Frontal cortex (tissue), 4 donors: Measurements from ENCODE around the gene GIMAP1. TPM values are rescaled to one million over a fixed set of nuclear protein-coding genes. Genes with fewer than 3 reads are reported as not detected.

Source experiments
- DNase-seq, 2 donors: peaks; one replicate each; pipeline ENCODE4 v3.0.0; 2012; ENCODE audit warnings: low spot score in 2 of 2
- FAIRE-seq: peaks from 2 replicates; lab custom pipeline; 2012; peaks lifted over from hg19 to GRCh38; lab: Jason Lieb, UNC
- total RNA-seq: library from RNA; depleted of rRNA; stranded (reverse); fragments of >200 nt; gene quantifications from one replicate; pipeline ENCODE4 v1.2.3, GENCODE V29; 2014
- donor health status: control.
- donor health status: control.
- donor health status: control.

Gene GIMAP1
- total RNA-seq, 1 donor from 2014 or later = 0.82 TPM

DNA sequence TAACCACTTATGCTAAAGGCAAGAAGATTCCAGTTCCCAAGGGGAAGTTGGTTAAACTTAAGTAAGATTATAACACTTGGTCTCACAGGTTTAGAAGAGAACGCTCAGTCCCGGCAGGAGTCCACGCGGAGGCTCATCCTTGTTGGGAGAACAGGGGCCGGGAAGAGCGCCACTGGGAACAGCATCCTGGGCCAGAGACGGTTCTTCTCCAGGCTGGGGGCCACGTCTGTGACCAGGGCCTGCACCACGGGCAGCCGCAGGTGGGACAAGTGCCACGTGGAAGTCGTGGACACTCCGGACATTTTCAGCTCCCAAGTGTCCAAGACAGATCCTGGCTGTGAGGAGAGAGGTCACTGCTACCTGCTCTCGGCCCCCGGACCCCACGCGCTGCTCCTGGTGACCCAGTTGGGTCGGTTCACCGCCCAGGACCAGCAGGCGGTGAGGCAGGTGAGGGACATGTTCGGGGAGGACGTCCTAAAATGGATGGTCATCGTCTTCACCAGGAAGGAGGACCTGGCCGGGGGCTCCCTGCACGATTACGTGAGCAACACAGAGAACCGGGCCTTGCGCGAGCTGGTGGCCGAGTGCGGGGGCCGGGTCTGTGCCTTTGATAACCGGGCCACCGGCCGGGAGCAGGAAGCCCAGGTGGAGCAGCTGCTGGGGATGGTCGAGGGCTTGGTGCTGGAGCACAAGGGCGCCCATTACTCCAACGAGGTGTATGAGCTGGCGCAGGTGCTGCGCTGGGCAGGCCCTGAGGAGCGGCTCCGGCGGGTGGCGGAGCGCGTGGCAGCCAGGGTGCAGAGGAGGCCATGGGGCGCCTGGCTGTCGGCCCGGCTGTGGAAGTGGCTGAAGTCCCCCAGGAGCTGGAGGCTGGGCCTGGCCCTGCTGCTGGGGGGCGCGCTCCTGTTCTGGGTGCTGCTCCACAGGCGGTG is 3.8 kb downstream of the GIMAP1 start:
- DNase-seq = no peak
- FAIRE-seq = no peak

DNA sequence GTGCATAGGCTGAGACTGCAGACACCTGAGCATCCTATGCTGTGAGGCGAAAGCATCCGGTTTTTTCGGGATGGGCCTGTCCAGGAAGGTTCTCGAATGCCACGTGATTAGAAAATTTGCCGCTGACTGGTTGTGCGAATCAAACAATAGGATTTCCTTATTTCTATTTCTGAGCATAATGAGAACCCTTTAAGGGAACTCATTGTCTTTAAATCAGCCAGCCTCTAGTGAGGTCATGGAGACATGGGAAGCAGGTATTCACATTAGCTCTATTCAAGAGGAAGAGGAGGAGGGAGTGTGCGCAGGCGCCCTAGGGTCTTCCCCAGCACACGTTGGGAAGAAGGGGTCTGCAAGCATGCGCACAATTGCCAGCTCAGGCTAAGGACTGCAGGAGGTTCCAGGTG is 5.6 kb downstream of the GIMAP1 start:
- no peak for FAIRE-seq

DNA sequence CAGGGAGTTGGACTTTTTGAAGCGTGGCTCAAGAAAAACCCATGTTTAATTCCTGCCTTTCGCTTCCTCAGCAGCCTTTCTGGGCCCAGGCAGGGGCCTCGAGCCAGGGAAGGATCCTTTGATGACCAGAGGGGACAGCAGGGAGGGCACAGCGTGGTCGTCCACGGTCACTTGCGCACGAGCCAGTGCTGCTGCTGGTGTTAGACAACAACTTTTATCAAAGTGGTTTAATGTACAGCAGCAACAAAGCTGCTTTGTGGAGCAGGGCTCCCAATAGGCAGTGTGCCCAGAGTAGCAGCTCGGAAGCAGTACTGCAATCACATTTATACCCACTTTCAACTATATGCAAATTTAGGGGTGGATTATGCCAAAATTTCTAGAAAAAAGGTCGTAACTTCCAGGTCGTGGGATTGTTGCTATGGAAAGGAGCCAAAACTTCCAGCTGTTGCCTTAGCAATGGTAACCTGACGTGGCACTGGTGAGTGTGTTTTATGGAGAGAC is 6.1 kb downstream of the GIMAP1 start:
- DNase-seq (peak in 1 of 2 donors; percentile 14), FAIRE-seq (no peak)

More for the DNA sequence above, 5.6 kb downstream of the GIMAP1 start:
- no peak for DNase-seq

DNA sequence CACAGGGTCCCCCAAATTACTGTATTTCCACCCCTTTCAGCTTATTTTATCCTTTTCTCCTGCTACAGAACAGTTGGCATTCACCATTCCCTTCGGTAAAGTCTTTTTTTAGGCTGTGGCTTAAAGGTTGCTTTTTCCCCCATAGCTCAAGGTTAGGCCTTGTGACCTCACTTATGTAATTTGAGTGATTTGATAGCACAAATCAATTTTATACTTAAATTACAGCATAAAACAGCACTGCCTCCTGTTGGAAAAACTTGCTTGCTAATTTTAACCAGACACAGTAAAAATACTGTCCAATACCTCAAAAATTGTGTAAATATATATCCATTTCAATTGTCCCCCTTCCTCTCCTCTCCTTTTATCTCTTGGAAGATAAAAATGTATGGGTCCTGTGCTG is 7.1 kb downstream of the GIMAP1 start:
- DNase-seq (no peak), FAIRE-seq (no peak)

DNA sequence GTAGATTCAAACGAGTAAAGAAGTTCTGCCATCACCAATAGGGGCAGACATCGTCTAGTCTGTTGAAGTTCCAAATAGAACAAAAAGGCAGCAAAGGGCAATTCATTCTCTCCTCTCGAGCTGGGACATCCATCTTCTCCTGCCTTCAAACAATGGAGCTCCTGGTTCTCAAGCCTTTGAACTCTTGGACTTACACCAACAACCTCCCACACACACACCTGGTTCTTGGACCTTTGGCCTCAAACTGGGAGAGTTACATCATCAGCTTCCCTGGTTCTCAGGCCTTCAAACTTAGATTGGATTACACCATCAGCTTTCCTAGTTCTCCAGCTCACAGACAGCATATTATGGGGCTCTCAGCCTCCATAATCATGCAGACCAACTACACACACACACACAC is 11.0 kb downstream of the GIMAP1 start:
- DNase-seq = no peak
- no peak for FAIRE-seq

DNA sequence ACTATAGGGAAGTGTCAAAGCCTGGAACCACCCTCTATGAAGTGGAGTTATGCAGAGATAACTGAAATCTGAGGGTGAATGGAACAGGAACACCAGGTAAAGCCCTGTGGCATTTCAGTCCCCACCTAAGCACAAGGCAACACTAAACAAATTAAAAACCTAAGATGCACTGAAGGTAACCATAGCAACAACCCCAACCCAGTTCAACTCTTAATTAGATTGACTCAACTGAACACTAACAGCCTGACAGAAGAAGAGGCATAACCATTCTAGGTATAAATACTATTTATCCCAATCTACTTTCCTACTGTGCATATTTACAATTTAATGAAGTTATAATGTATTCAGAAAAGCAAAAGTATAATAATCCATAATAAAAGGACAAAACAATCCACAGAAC is 11.6 kb downstream of the GIMAP1 start:
- DNase-seq (no peak), FAIRE-seq (no peak)

DNA sequence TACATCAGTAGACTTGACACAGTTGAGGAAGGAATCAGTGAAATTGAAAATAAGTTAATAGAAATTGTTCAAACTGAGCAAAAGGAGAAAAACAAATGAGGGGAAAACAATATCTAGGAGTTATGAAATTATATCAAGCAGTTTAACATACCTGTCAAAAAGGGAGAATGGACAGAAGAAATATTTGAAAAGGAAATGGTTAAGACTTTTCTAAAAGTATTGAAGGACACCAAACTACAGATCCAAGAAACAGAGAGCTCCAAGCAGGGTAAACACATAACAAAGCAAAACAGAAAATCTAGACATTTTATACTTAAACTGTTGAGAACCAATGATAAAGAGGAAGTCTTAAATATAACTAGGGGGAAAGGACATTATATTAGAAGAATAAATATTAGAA is 12.2 kb downstream of the GIMAP1 start:
- no peak for FAIRE-seq

DNA sequence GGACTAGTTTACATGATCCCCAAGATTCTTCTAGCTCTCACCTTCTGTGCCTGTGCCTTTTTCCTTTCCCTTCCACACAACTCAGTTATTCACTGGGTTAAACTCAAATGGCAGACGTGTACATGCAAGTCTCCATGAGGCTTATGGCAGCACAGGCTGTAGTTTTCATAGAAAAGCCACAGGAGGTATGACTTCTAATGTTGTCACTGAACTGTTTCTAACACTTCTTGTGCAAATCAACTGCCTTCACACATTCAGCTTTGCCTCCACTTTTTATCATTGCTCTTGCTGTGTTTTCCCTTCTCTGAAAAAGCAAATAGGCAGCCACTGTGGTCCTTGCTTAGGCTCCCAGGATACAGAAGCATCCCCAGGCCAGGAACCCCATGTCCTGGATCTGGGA is 15.5 kb downstream of the GIMAP1 start:
- FAIRE-seq (no peak), DNase-seq (no peak)

More for the DNA sequence above, 12.2 kb downstream of the GIMAP1 start:
- no peak for DNase-seq

DNA sequence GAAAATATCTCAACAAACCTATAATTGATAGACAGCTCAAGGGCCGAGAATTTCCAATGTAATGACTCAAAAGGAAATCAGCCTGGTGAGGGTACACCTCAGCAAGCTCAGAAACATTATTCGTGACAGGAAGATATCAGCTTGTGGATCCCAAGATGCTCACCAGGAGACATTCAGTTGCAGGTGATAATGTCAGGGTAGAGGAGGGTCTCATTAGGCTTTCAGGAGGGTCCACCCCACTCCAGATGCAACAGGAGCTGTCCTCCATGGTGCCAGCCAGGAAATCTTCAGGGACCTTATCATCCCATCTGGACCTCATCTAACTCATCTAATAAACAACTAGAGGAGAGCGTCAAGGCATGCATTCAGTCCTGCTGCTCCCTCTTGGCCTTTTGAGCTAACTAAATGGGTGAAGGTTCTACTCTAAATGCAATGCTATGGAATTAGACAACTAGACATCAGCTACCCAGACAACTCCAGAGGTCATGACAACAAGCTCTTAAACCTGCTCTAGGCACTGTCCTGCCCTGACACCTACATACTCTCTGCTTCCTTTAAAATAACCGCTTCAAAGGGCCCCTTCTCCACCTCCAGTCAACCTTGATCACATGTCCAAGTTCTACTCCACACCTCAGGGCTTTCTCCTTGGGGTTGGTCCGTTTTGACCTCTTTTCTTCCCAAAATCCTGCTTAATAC is 16.5 kb downstream of the GIMAP1 start:
- DNase-seq (no peak), FAIRE-seq (no peak)

DNA sequence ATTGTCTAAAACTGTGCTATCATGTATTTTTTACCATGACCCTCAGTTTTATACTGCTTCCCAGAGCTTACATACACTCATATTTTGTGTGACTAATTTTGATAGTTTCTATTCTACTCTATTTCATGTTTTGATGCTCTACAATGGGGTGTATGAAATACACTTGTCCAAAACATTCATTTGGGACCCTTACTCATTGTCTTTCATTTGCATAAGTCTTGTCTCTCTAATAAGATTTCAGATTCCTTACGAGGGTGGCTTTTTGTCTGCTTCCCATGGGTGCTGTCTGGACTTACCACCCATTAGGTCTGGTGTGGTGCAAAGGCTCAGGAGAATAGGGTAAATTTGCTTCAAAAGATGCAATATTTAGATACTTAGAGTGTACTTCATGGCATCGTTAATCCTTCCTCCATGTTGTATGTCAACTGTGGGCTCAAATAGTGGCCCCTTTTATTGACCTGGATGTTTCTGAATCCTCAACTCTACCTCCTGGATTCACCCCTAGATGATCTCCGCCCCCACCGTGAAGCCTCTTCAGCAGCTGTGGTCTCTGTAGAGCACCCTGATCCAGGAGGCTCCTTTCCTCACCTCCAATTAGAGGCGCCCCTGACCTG is 17.2 kb downstream of the GIMAP1 start:
- DNase-seq = no peak
- FAIRE-seq = no peak

DNA sequence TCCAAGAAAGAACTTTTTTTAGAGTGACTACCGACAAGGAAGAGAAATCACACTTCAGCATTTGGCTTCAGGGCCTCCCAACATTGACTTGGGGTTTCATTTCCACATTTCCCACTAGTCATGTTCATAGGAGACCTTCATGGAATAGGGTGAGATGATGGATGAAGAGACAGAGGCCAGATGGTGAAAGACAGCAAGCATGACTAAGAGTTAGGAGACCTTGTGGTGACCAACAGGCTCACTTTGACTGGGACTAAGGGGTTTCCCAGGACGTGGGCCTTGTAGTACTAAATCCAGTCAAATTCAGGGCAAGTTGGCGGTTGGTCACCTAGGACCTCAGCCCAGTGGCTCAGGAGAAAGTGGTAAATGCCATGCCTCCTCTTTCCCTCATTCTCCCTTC is 17.8 kb downstream of the GIMAP1 start:
- DNase-seq (no peak), FAIRE-seq (no peak)

DNA sequence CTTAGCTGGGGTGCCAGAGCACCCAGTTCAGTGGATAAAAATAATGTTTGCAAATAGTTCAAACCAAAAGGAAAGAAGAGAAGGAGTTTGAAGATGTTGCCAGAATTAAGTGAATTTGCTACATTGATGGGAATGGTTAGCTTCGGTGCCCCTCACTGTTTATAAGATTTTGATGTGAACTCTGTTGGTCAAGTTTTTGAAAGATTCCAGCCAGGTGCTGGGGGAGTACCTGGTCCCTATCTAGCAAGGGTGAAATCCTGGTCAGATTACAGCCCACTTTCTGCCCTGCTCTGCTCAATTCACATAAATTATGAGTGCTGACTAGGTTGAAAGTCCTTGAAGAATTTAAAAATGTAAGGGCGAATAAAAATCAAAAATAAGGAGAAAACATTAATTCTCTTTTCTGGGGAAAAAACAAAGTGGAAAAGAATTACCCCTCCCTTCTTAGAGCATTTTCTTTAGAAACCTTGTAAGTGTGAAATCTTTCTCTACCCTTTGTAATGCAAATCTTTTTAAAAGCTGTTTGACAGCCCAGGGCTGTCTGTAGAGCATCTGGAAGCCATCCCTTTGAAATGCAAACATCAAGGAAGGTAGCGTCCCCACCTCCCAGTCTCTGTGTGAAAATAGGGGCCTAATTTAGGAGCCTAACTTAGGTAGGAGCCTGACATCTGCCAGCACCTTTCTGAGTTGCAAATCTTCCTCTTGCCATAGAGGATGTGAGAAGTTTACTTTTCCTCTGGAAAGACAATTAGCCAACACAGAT is 19.4 kb downstream of the GIMAP1 start:
- FAIRE-seq (no peak), DNase-seq (no peak)

DNA sequence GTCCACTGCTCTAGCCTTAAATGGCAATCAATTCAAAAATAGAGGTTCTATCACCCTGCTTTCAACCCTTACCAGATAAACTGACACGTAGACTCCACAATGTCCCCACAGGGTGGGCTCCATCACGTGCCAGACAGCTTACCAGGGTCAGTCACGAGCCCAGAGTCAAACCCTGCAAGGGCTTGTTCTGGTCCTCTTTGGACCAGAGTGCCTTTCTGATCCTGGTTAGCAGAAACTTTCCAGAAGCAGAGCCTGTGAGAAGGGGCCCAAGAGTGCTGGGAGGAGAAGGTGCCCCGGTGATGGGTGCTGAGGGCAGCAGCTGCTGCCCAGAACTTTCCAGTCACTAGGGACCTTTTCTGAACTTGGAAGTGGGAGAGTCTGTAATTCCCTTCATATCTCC is 20.5 kb downstream of the GIMAP1 start:
- FAIRE-seq (no peak), DNase-seq (no peak)

DNA sequence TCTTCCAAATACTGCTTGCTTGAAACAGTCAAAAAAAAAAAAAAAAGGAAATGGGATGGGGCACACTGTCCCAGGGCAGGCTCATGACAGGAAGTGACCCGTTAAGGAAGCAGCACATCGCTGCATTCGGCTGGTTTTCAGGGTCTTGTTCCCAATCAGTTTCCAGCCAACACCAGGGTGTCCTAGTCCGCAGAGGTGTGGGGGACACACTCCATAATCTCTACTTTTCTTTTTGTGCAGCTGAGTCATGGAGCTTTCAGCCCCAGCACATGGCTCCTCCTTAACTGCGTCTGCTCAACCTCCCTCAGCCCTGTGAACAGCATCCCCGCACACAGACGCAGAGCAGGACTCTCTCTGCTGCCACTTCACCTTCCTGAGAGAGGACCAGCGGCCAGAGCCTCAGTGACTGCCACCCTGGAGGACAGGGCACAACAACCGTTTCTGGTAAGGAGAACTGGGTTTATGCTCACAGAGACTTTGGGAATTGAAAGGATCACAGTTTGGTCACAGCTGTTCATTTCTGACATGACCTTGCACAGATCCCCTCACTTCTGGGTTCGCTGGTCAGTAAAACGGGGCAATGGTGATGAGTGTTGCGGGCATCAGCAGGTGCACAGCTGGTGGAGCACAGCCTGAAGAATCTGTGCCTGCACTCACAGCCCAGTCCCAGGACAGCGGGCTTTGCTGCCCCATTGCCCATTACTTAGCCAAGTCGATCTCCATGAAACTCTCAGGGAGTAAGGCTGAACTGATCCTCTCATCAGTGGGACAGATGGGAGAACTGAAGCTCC is 21.0 kb downstream of the GIMAP1 start, which contains the start of gene GIMAP5:
TSS of gene GIMAP5 (plus strand) at position 154 of the 791 bp plus-strand sequence. CDS start 3,467 bp downstream, outside the sequence.
- FAIRE-seq = no peak
- no peak for DNase-seq

DNA sequence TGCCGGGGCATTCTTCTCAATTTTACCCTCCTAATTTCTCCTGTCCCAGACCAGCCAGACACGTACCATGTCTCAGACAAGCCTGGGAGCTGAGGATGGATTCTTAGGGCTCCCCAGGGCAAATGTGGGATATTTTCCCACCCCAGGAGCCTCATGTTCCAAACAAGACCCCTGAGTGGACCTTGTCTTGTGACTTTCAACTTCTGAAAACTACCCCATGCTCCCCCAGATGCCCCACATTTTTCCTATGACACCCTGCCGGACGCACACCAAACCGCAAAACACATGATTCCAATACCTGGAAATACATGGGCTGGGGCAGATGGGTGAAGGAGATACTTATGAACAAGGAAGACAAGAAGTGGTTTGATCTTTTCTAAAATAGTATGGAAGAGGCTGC is 21.7 kb downstream of the GIMAP1 start:
- no peak for FAIRE-seq
- DNase-seq = no peak

DNA sequence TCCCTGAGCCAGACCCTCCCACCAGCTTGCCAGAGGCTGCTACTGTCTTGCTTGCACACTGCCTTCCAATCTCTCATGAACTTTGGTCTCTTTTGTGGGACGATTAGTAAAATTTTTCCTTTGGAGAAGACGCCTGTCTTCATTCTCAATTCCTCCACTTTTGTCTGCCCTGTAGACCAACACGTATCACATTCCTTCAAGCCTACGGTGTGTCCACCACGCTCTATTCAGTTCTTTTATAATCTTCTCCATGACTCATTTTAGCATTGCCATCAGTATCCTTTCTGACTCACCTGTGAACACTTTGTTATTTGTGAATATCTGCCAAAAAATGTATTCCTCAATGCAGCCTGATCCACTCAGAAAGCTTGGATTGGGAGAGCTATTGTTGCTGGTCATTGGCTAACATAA is 22.2 kb downstream of the GIMAP1 start:
- FAIRE-seq (no peak), DNase-seq (no peak)

DNA sequence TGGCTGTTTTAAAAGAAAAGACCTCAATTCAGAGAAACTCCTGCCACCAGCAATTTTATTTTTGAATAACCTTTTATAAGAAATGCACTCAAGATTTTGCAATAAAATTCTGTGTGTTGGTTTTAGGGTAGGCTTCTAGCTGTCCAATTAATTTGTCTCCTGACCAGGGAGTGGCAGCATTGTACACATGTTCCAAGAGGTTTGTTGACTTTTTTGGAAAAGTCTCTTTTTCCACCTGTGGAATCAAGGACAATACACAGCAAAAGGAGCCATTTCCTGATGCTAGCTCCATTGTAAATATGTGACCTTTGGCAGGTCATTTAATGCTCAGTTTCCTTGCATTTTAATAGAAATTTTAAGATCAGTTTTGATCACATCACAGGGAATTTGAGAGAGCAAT is 22.6 kb downstream of the GIMAP1 start:
- FAIRE-seq = no peak

DNA sequence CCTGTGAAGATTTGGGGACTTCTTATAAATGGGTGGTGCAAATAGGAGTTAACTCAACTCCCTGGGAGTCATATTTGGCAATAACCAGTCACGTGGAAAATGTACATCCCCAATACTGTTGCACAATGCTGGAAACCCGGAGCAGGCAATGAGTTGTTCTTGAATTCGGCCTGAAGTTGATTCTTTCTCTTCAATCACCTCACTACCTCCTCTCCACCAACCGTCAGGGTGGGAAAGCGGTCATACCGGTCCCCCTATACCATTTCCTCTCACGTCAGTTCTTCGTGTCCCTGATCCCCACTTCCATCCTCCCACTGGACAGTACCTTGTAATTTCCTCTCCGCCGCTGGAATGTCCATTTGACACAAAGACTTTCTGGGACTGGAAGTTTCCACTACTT is 23.6 kb downstream of the GIMAP1 start:
- FAIRE-seq = no peak
- no peak for DNase-seq

More for the DNA sequence above, 22.6 kb downstream of the GIMAP1 start:
- DNase-seq = no peak
